ENCODE data around the gene APBB1IP. TPM values are rescaled to one million over a fixed set of nuclear protein-coding genes. Genes with fewer than 3 reads are reported as not detected.

Gene APBB1IP
- total and polyA plus RNA-seq, 2 of the 8 experiments (the other 6 are each of a cell fraction or from before 2014, with no cell fraction given): 0.05 TPM; not detected in 1

DNA sequence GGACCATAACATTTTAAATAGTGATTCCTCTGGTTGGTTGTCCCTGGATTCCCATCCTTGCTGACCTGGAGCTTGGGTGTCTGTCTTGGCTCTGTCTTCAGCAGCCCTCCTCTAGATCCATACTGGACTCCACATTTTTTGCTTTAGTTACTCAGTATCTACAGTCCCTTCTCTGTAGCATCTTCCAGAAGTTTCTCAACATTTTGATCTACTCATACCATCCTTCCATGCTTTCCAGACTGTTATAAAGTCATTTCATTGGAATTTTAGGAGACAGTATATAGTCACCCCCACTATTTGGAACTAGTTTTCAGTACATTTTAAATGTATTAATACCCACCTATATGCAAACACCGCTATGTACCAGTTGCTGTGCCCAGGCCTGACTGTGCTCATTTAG lies 25.8 kb downstream of the APBB1IP start:
- ChIA-PET CTCF (ENCODE audit: partially characterized antibody) (no interaction called here), POLR2A (ENCODE audit: partially characterized antibody) (no interaction called here)
- no peak overlapping the region for H2BK5ac ChIP-seq (ENCODE audit: low read depth, low read length)
- H3K23me2 ChIP-seq (ENCODE audit: low read depth, low read length): no peaks in the 10 kb centered on the region
- H3K23ac ChIP-seq (ENCODE audit: insufficient read length): no peak overlapping the region
- no peaks in the 10 kb centered on the region for H3K27me3 ChIP-seq (replicated peaks in 1 of 4; ENCODE audit: control insufficient read depth in 3 of 4, extremely low read depth in 1 of 4, insufficient read depth in 3 of 4, low read length in 3 of 4)
- no peaks in the 10 kb centered on the region for H4K20me1 ChIP-seq (replicated peaks in 1 of 2; ENCODE audit: control insufficient read depth in 1 of 2, insufficient read depth in 2 of 2, low read length in 2 of 2)
- H3K4me3 ChIP-seq (ENCODE audit: extremely low read depth in 1 of 4, insufficient read depth in 2 of 4, low read depth in 3 of 4, low read length in 4 of 4): no peak overlapping the region
- DNase-seq (ENCODE audit: low read depth in 1 of 2, low spot score in 2 of 2): no peak
- no peak overlapping the region for H4K91ac ChIP-seq (replicated peaks; ENCODE audit: insufficient read length, low read length)
- no peaks in the 10 kb centered on the region for H3K79me2 ChIP-seq (ENCODE audit: control insufficient read depth in 1 of 2, insufficient read depth in 2 of 2, low read length in 2 of 2)
- H3K36me3 ChIP-seq (ENCODE audit: control insufficient read depth in 2 of 4, insufficient read depth in 4 of 4, low read length in 3 of 4): no peaks in the 10 kb centered on the region
- H3K4me1 ChIP-seq (replicated peaks in 1 of 4; ENCODE audit: control insufficient read depth in 3 of 4, insufficient read depth in 4 of 4, low read length in 3 of 4): no peaks in the 10 kb centered on the region
- H2AK5ac ChIP-seq (ENCODE audit: low read depth, low read length): no peak overlapping the region
- FAIRE-seq: no peak
- H2BK12ac ChIP-seq (ENCODE audit: low read depth, low read length): no peak overlapping the region
- no peak overlapping the region for H3K18ac ChIP-seq (ENCODE audit: extremely low read depth, low read length)
- H3K9ac ChIP-seq (replicated peaks in 1 of 4; ENCODE audit: extremely low read depth in 1 of 4, low read depth in 3 of 4, low read length in 3 of 4): no peak overlapping the region
- H2BK20ac ChIP-seq (ENCODE audit: low read length): no peak overlapping the region
- H3K79me1 ChIP-seq (ENCODE audit: low read depth, low read length): no peaks in the 10 kb centered on the region
- H4K5ac ChIP-seq (ENCODE audit: insufficient read length, low read depth, low read length): no peak overlapping the region
- H3K4me2 ChIP-seq (ENCODE audit: insufficient read depth in 1 of 2, low read depth in 2 of 2, low read length in 2 of 2): no peak overlapping the region
- H2BK120ac ChIP-seq (replicated peaks; ENCODE audit: low read depth, low read length): no peak overlapping the region
- no peak overlapping the region for H3K27ac ChIP-seq (ENCODE audit: low read depth, low read length)
- H4K8ac ChIP-seq (ENCODE audit: extremely low read depth, insufficient read depth, low read length): no peak overlapping the region
- H3K4ac ChIP-seq (replicated peaks; ENCODE audit: insufficient read length, low read depth, low read length): no peak overlapping the region
- H3K56ac ChIP-seq (replicated peaks; ENCODE audit: insufficient read length, low read depth, low read length): no peak overlapping the region
- H2BK15ac ChIP-seq (ENCODE audit: low read length): no peak overlapping the region
- H2AFZ ChIP-seq (ENCODE audit: low read length): no peak overlapping the region
- H3K9me3 ChIP-seq (ENCODE audit: insufficient read depth in 2 of 2, low read depth in 1 of 2, low read length in 1 of 2): no peaks in the 10 kb centered on the region
- 91% methylated on average over 1 of the region's 1 CpG; no CpG with 5 or more reads in 1 of the 2 experiments for WGBS, 2 experiments (ENCODE audit: extremely low coverage in 1 of 2, insufficient coverage in 1 of 2, insufficient read length in 1 of 2, insufficient replicate concordance in 2 of 2, low coverage in 1 of 2, low lambda C conversion rate in 2 of 2, missing lambda C conversion rate in 1 of 2)
- H3K14ac ChIP-seq (ENCODE audit: insufficient read length): no peak overlapping the region
- TF ChIP-seq CEBPB (IDR thresholded peaks at IDR 0.05; ENCODE audit: low read depth, low read length): no peak
- no peak for TF ChIP-seq SIN3A (conservative IDR thresholded peaks at IDR 0.05 in 1 of 2, IDR thresholded peaks at IDR 0.05 in 1 of 2; ENCODE audit: low read depth in 1 of 2, low read length in 2 of 2)
- TF ChIP-seq, protein P1, sequence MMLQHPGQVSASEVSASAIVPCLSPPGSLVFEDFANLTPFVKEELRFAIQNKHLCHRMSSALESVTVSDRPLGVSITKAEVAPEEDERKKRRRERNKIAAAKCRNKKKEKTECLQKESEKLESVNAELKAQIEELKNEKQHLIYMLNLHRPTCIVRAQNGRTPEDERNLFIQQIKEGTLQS (IDR thresholded peaks at IDR 0.05; ENCODE audit: insufficient read depth, low read depth, low read length): no peak
- no peak for TF ChIP-seq BACH1 (IDR thresholded peaks at IDR 0.05; ENCODE audit: low read length)
- no peak for TF ChIP-seq JUND (IDR thresholded peaks at IDR 0.05; ENCODE audit: low read length)
- no peak for TF ChIP-seq TCF12 (IDR thresholded peaks at IDR 0.05; ENCODE audit: low read depth, low read length)
- TF ChIP-seq SAP30 (IDR thresholded peaks at IDR 0.05; ENCODE audit: insufficient read depth, insufficient replicate concordance, low read length): no peak
- no peak for TF ChIP-seq FOSL1 (IDR thresholded peaks at IDR 0.05; ENCODE audit: insufficient read depth, low read depth, low read length)

All from H1 (cell line).